Tibial nerve (tissue), 4 donors: Measurements from ENCODE around the gene CAPN15.

Source experiments
- CTCF ChIP-seq, 5 experiments: fragments of 200-600 bp in 3 of 5; fragments of 450-650 bp in 2 of 5; sonication (generic) in 3 of 5; IDR thresholded peaks; one replicate each; pipeline ENCODE4 v1.5.1; 2016 to 2019; ENCODE audit warnings: antibody characterized with exemption in 5 of 5, mild to moderate bottlenecking in 3 of 5, moderate library complexity in 2 of 5
- EP300 ChIP-seq, 2 donors: sonication (generic); formaldehyde crosslinking; IDR thresholded peaks; one replicate each; pipeline ENCODE4 v1.6.1; 2017; ENCODE audit warnings: antibody characterized with exemption in 2 of 2, mild to moderate bottlenecking in 1 of 2
- POLR2A ChIP-seq, 2 donors: fragments of 450-650 bp; IDR thresholded peaks; one replicate each; pipeline ENCODE4 v1.6.1; 2017; ENCODE audit warnings: antibody characterized with exemption in 2 of 2, mild to moderate bottlenecking in 2 of 2, moderate library complexity in 2 of 2

- TF ChIP-seq CTCF (IDR thresholded peaks at IDR 0.05) (no peak), POLR2A (IDR thresholded peaks at IDR 0.05) (no peak), EP300 (IDR thresholded peaks at IDR 0.05) (no peak)
Measured at GRCh38 chr16:576197-576822, 48.8 kb downstream of the CAPN15 start.
